HL-60 (cell line): Measurements from ENCODE around the gene GALNT4.
A peak's percentile ranks its signal among the peaks of the same experiment; 100 is the strongest.

Source experiments
- DNase-seq, 2 experiments: peaks; one replicate each; pipeline ENCODE4 v3.0.0-alpha.2; 2010 to 2020; ENCODE audit warnings: low read depth in 1 of 2, low spot score in 1 of 2
- H3K27ac ChIP-seq: fragments of 250-450 bp; sonication (Bioruptor Pico); replicated peaks from 2 replicates; pipeline ENCODE4 v1.5.1; 2020; ENCODE audit warnings: mild to moderate bottlenecking, moderate library complexity
- H3K27me3 ChIP-seq: fragments of 250-450 bp; sonication (Bioruptor Pico); 2 replicates; pipeline ENCODE4 v1.5.1; 2021; ENCODE audit warnings: mild to moderate bottlenecking, moderate library complexity; ENCODE audit not compliant: insufficient read depth, poor library complexity, severe bottlenecking
- H3K4me3 ChIP-seq: replicated peaks from 2 replicates; pipeline ENCODE4 v1.5.1; 2011; ENCODE audit warnings: mild to moderate bottlenecking, control low read depth, low read length; ENCODE audit not compliant: insufficient read depth
- CTCF ChIP-seq: IDR thresholded peaks from one replicate; pipeline ENCODE4 v1.5.1; 2011; ENCODE audit warnings: low read length, control low read depth, inconsistent platforms; ENCODE audit not compliant: insufficient read depth
- GABPA ChIP-seq: IDR thresholded peaks from 2 replicates; pipeline ENCODE4 v1.6.1; 2012; ENCODE audit warnings: low read depth
- POLR2AphosphoS5 ChIP-seq: IDR thresholded peaks from 2 replicates; pipeline ENCODE4 v1.6.1; 2012; ENCODE audit warnings: low read depth
- REST ChIP-seq: IDR thresholded peaks from 2 replicates; pipeline ENCODE4 v1.6.1; 2012; ENCODE audit warnings: low read depth; ENCODE audit not compliant: insufficient replicate concordance
- SPI1 ChIP-seq: IDR thresholded peaks from 2 replicates; pipeline ENCODE4 v1.6.1; 2012; ENCODE audit warnings: low read depth, mild to moderate bottlenecking, borderline replicate concordance

Gene GALNT4

GRCh38 chr12:89481213-89481914, 43.2 kb downstream of the GALNT4 start:
- no peak overlapping the region for H3K4me3 ChIP-seq
- TF ChIP-seq POLR2AphosphoS5 (no peak), SPI1 (no peak; the same call in 1 of the 2 replicates), CTCF (no peak), GABPA (no peak), REST (no peak)
- DNase-seq, result peak in 1 of 2 experiments; percentile 16
- no peaks in the 10 kb centered on the region for H3K27me3 ChIP-seq
- no peak overlapping the region for H3K27ac ChIP-seq

DNA sequence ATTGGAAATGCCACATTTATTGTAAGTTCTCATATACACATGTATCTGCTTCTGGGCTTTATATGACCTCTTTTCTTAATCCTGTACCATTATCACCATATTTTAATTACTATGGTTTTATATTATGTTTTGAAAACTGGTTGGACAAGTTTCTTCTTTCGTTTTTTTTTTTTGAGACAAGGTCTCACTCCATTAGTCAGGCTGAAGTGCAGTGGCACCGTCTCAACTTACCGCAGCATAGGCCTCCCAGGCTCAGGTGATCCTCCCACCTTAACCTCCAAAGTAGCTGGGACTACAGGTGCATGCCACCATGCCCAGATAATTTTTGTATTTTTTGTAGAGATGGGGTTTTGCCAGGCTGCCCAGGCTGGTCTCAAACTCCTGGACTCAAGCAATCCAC, 44.6 kb downstream of the GALNT4 start:
- Histone ChIP-seq H3K27ac (no peak overlapping the region), H3K27me3 (no peaks in the 10 kb centered on the region), H3K4me3 (no peak overlapping the region)
- TF ChIP-seq POLR2AphosphoS5, result no peak
- no peak for TF ChIP-seq CTCF
- TF ChIP-seq SPI1, result no peak
- no peak for TF ChIP-seq GABPA
- TF ChIP-seq REST, result no peak
- DNase-seq, result no peak

GRCh38 chr12:89477633-89478279, 46.8 kb downstream of the GALNT4 start:
- TF ChIP-seq SPI1 (no peak), GABPA (no peak), CTCF (no peak), POLR2AphosphoS5 (no peak), REST (no peak)
- H3K27ac ChIP-seq, result no peak overlapping the region
- H3K27me3 ChIP-seq, result no peaks in the 10 kb centered on the region
- no peak for DNase-seq
- no peak overlapping the region for H3K4me3 ChIP-seq
